T-helper 2 cell treated with Interferon-gamma antibody and Interleukin-4, amounts not matched to agents 100 ng/mL and 5 ng/mL, for 36 hours (primary cell): ENCODE measurements around the gene ITPRIPL1. TPM values are rescaled to one million over a fixed set of nuclear protein-coding genes. Genes with fewer than 3 reads are reported as not detected.
"Not testable (repeated sequence)": the region's sequence is repeated elsewhere in the genome, so short reads cannot be mapped to it uniquely, and the experiment has no call there.

Source experiments
- intact Hi-C: fragments of 100-400 bp; cut with micrococcal nuclease; formaldehyde crosslinking; loops from one replicate; pipeline ENCODE4 v1.15.1; 2023
- total RNA-seq: library from RNA; stranded (reverse); gene quantifications from 2 replicates; pipeline ENCODE4 v1.2.3, GENCODE V29; 2022

ITPRIPL1 gene, protein sequence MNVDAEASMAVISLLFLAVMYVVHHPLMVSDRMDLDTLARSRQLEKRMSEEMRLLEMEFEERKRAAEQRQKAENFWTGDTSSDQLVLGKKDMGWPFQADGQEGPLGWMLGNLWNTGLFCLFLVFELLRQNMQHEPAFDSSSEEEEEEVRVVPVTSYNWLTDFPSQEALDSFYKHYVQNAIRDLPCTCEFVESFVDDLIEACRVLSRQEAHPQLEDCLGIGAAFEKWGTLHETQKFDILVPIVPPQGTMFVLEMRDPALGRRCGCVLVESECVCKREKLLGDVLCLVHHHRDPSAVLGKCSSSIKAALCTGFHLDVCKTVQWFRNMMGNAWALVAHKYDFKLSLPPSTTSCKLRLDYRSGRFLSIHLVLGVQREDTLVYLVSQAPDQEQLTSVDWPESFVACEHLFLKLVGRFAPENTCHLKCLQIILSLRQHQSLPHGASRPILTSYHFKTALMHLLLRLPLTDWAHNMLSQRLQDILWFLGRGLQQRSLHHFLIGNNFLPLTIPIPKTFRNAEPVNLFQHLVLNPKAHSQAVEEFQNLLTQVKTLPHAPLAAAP
- total RNA-seq, result 34.2 and 35.8 TPM in 2 replicates

DNA sequence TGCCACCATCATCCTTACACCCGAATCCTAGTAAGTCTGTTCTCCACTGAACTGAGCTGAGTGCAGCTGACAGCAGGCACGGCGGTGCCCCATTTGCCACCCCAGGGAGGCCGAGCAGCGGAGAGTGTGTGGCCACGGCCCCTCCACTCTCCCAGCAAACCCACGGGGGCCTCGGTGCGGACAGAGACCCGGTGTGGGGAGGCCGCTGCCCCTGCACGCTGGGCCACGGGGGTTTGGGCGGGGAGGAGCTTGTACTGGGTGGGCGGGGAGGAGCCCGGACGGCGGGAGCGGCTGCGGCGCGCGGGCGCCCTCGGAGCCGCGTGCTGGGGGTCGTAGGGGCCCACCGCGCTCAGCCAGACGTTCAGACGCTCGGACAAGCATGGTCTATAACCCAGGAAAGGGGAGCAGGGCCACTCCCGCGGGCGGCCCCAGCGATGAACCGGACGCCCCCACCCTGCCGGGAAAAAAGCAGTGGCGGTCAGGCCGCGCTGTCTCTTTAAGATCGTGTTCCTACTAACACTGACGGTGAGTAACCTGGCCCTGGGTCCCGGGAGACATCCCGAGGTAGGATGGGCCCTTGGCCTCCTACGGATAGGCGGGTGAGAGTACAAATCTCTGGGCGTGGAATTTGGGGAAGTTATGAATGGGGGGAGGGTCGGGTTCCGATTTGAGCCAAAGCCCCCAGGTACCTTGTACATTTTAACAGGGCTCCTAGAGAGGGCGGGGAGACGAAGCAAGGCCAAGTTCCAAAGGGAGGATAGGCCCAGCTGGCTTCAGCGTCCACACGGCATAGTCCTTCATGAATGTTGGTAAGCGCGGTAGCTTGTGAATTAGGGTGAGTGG lies at the start of gene ITPRIPL1:
Gene ITPRIPL1 (plus strand): TSS at position 277 of the 843 bp plus-strand sequence. CDS start 523 bp downstream, at position 800.
- intact Hi-C loops, result loop anchor here (5.0 to 10.0 kb wide), 2 partner anchors 118 to 180 kb away; partner anchors contain the start of genes DUSP2 and STARD7

DNA sequence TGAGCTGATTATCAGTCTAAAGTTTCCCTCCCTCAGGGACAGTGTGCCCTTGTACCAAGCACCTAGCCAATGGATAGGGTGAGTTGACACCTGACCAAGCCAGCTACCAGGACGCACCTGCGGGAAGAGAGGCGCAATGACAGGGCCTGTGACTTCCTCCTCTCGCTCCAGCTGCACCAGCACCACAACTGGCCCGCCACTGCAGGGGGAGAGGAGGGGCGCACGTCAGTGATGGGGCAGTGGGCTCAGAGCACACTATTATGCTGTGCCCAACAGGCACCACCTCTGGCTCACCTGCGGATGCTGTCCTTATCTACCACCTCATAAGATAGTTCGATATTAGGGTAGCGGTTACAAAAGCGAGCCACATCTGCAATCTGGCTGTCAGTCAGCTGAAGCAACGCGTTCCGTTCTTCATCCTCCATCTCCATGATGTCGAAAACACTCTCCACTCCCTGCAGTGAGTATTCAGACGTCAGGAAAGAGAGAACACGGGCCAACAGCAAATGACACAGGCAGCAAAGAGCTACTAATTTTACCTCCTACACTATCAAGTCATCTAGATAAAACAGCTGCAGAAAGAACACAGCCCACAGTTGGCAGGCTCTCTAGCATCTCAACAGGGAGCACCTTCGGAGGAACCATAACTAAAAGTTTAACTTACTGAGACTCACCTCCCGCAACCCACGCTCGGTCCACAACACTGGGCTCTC lies 48.2 kb upstream of the ITPRIPL1 start:
- intact Hi-C loops, result no loop called here

DNA sequence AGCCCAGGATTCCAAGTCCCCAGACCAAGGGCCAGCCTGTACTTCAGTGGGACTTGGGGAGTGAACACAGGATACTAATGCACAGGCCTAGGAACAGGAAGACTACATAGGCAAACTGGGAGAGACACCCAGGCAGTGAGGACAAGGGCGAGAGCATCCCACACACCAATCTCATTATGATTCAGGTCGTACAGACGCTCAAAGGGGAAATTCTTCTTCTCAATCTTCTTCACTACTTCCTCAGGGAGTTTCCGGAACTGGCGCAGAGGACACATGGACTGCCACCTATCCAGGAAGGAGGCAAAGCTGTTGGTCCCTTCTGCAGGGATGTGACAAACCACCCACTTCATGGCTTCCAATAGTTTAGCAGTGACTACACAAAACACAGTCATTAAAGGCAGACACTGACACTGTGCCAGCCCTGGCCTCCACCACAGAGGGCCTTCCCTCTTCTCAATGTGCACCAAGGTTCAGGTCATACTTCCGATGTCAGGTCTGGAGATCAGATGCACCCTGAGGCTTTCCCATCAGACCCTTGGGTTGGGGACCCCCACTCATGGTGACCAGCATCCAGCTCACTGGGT lies 37.8 kb upstream of the ITPRIPL1 start:
- intact Hi-C loops, result no loop called here

DNA sequence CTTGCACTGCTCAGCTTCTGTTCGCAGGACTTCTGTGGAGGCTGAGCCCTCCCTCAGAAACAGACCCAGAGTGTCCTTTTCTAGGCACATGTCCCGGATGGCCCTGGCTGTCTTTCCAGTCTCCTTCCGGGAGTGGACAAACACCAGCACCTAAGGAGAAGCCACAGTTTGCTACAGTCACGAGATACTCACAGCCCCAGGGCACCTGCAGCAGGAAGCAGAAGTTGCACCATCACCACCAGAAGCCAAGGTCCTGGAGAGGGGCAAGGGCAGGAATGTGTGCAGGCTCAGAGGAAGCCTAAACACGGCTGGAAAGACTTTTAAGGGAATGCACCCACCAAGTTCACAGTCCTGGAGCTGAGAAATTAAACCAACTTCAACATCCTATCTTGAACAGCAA lies 33.4 kb upstream of the ITPRIPL1 start:
- intact Hi-C loops, result no loop called here

DNA sequence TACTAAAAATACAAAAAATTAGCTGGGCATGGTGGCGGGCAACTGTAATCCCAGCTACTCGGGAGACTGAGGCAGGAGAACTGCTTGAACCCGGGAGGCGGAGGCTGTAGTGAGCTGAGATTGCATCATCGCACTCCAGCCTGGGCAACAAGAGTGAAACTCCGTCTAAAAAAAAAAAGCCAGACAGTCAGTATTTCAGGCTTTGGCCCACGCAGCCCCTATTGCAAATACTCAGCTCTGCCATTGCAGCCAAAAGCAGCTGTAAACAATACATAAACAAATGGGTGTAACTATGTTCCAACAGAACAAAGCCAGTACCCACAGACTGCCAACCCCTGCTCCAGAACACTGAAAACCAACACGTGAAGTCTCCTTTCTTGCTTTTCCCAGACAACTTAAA lies 30.8 kb upstream of the ITPRIPL1 start:
- intact Hi-C loops, result not testable (repeated sequence)

DNA sequence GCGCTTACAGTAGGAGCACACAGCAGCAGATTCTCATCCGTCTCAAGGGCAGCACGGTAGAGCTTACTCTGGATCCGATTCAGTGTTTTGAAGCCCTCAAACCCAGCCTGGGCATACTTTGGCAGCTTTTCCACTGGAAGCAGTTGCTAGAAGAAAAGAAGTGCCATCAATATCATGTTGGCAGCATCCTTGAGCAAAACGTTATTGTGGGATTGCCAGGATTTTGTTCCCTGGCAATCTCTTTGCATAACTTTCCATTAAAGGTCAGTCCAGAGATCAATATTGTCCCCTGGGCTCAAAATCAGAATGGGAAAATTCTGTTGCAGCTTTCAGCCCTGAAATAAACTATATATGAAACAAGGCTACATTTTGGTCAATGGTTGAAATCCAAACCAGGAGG lies 28.2 kb upstream of the ITPRIPL1 start:
- intact Hi-C loops, result no loop called here

DNA sequence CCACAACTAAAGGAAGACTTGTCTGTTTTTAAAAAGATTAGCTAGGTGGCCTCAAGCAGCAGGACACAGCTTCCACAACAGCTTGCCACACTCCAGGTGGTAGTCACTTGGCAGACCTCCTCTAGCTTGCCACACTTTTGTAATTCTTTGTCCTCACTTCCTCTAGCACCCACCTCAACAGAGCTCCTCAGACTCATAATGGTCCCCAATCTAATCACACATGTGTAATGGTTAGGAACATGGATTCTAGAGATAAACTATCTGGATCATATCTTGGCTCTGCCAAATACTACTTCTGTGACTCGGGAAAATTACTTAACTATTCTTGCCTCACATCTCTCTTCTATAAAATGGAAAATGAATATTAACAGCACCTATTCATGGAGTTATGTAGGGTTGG lies 23.3 kb upstream of the ITPRIPL1 start:
- intact Hi-C loops, result no loop called here

DNA sequence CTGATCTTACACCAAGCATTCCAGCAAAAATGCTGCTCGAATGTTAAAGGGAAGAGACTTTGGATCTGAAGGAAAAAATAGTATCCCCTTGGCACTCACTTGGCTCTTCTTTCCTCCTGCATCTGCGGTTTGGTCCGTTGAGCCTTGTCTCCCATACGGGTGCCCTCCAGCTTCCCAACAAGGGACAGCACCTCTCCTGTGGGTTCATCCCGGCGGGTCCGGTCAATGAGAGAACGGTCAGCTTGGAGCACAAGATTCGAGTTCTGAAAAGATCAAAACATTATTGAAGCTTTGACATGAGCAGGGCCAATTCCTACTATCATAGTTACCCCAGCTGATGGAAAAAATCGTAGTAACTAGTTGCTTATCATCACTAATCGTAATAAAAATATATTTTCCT lies 20.5 kb upstream of the ITPRIPL1 start:
- intact Hi-C loops, result loop anchor here (1.0 to 5.0 kb wide), 4 partner anchors 17 to 203 kb away; partner anchors contain the start of genes CIAO1 and NEURL3

DNA sequence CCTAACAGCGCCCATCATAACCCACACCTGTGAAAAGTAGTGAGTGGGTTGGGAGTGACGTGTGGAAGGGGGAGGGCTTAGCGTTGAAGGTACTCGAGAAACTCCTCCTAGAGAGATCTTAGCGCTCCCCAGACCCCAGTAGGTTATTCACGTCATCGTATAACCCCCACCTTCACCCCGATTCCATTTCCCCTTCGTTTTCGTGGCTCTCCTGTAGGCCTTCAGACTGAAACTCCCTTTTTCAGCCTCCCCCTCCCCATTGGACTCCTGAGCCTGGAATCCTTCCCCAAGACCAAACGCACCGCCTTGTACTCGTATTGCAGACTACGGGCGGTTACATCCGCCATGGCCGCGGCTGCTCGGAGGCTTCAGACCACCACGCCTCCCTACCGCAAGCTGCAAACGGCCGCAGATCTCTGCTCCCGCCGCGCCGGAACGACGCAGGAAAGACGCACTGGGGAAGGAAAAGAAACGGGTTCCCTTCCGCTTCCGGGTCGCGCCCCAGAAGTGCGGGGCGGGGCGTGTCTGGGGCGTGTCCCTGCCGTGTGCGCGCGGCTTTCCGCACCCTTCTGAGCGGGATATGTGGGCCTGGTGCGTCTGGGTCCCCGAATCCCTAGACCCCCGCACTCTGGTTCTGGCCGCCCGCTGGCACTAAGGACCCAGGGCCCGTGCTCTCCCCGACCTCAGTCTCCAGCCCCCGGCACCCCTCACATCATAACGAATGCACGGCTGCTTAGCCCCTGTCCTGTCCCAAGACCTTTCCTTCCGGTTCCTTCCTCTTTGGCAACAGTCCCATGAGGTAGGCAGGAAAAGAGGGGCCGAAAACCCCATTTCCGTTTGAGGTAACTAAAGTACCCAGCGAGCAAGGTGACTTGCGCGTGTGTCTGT lies 19.8 kb upstream of the ITPRIPL1 start, which contains the start of gene SNRNP200:
Gene SNRNP200 (minus strand): TSS at position 456 of the 888 bp plus-strand sequence. CDS start 109 bp downstream, at position 347.
- intact Hi-C loops, result loop anchor here (1.0 to 5.0 kb wide), 4 partner anchors 16 to 202 kb away; partner anchors contain the start of genes CIAO1 and NEURL3

DNA sequence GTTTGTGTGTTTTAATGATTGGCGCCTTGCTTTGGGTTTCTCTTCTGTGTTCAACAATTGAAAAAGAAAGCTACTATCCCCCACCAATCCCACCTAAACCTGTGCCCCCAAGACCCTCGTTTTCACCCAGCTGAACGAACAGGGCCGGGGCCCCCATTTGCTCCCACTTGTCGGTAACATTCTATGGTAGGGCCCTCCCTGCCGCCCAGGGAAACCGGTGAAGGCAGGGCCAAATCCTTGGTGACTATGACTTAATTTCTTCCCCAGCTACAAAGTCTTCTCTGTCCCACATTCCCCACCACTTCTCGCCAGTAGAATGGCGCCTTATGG lies 19.2 kb upstream of the ITPRIPL1 start:
- intact Hi-C loops, result loop anchor here (1.0 to 5.0 kb wide), 4 partner anchors 15 to 201 kb away; partner anchors contain the start of genes CIAO1 and NEURL3

DNA sequence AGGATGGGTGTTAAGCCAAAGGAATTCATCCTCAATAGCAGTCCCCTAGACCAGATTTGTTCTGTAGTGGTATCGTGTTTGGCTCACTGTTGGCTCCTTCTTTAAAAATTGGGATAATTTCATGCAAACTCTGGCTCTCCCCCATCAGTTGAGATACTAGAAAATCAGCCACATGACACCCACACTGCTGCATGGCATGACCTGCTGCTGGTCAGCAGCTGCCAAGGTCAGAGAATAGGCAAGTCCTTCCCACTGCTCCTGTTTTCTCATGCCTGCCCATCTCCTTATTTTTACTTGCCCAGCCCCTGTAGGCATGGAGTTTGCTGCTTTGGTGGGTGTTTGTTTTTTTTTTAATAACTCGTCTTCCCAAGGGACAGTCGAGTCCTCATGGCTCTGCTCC lies 18.7 kb upstream of the ITPRIPL1 start:
- intact Hi-C loops, result loop anchor here (5.0 kb wide), 1 partner anchor 201 kb away; the partner anchor contains the start of gene NEURL3

DNA sequence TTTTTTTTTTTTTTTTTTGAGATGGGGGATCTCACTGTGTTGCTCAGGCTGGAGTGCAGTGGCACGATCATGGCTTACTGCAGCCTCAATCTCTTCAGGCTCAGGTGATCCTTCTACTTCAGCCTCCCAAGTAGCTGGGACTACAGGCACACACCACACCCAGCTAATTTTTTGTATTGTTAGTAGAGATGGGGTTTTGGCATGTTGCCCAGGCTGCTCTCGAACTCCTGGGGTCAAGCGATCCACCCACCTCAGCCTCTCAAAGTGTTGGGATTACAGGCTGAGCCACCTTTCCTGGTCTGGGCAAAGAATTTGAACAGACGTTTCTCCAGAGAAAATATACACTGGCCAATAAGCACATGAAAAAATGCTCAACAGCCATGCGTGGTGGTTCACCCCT lies 16.9 kb upstream of the ITPRIPL1 start:
- intact Hi-C loops, result loop anchor here (5.0 kb wide), 1 partner anchor 199 kb away; the partner anchor contains the start of gene NEURL3

DNA sequence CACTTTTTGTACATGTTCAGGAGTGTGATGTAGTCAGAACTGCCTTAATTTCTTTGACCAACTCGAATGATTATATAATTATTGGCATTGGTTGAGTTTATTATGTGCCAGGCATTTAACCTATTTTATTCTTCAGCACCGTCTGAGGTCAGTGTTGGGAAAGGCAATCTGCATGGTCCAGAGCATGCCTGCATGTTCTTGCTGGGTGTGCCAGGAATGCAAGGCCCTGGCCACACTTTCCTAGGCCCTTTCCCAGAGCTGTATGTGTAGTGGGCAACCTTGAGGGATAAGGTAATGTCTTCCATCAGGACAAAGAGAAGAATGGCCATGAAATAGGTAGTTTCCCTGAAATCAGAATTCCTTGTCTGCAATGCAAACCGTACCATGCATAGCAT lies 10.1 kb upstream of the ITPRIPL1 start:
- intact Hi-C loops, result no loop called here

DNA sequence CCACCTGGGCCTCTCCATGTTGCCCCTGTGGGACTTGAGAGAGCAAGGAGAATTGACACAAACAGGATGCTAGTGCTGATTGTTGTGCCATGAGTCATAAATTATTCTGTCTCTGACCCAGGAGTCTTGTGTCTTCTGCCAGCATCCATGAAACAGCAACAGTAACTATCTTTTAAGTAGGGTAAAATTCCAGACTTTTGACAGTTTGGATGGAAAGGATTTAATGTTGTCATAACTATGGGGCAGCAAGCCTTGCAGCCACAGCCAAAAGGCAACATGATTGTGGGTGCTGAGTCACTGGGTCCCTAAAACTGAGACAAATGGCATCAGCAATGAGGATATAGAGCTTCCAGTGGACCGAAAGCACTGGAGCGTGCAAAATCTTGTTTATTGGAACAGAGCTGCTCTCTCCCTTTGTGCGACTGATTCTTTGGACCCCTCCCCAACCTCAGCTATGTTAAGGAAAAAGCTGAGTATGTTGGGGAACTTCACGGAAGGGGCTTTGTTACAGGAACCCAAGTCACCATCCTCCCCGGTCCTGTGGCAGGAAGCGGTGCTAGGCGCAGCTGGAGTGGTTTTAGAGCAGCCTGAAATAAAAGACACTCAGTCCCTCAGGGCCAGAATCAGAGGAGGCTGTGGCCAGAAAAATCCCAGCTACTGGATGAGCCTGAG lies 9.6 kb upstream of the ITPRIPL1 start:
- intact Hi-C loops, result no loop called here

DNA sequence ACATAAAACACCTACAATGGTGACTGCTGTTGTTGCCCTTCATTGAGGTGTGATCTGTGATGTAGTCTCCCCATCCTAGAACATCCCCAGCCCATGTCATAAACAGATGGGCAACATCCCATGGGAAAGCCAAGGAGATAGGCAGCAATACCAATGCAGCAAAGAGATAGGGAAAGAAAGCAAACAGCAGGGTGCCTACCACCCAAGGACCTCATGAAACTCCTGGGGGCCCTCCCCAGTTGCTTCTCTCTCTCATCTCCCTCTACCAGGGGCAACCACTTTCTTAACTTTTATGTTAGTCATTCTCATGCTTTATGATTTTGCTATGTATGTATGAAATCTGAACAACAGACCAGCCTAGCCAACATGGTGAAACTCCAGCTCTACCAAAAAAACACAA lies 8.1 kb upstream of the ITPRIPL1 start:
- intact Hi-C loops, result no loop called here

DNA sequence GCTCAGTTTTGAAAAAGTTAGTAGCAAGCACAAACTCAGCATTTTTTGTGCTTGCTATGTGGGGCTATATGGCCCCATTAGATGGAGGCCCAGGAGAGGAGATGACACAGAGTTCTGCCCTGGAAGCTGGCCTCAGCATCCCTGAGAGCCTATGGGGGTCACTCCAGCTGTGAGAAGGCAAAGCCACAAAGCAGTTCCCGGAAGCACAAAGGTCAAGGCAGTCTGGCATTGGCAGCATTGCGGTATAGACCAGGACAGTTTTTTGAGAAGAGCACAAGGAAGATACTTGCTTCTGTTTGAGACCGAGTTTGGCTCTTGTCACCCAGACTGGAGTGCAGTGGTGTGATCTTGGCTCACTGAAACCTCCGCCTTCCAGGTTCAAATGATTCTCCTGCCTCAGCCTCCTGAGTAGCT lies 7.5 kb upstream of the ITPRIPL1 start:
- intact Hi-C loops, result no loop called here

DNA sequence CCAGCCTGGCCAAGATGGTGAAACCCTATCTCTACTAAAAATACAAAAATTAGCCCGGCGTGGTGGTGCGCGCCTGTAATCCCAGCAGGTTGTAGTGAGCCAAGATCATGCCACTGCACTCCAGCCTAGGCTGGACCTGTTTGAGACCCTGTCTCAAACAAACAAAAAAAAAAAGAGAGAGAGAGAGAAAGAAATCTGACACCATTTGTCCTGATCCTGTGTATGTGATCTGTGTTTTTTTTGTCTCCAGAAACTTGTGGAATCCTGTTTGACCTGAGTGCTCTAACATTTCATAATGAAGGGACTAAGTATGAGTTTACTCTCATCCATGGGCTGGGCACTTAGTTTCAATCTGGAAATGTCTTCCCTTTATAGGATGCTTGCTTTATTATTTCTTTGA lies 6.4 kb upstream of the ITPRIPL1 start:
- intact Hi-C loops, result no loop called here

DNA sequence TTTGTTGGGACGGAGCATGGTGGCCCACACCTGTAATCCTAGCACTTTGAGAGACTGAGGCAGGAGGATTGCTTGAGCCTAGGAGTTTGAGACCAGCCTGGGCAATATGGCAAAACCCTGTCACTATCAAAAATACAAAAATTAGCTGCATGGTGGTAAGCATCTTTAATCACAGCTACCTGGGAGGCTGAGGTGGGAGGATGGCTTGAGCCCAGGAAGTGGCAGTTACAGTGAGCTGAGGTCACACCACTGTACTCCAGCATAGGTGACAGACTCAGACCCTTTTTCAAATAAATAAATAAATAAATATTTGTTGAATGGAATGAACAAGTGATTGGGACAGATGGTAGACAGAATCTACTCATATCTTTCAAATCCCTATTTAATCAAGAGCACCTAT lies 5.7 kb upstream of the ITPRIPL1 start:
- intact Hi-C loops, result no loop called here

DNA sequence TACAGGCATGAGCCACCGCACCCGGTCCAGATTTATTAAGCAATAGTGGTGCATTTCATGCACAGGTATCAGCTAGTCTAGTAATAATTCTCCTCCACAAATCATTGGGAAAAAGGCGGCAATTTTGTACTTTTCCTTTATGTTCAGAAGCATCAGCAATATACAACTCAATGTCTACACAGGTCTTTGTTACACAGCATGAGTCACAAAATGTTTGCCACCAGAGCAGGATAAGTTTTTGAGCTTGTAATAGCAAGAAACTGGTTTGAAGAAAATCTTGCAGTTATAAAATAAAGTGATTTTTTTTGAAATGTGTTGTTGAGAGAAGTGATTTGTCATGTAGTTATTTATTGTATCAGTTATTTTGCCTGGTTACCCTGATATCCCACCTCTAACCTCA lies 4.8 kb upstream of the ITPRIPL1 start:
- intact Hi-C loops, result loop anchor here (2.0 to 10.0 kb wide), 6 partner anchors 16 to 317 kb away; partner anchors contain the start of genes ARID5A, CIAO1, DUSP2 and KANSL3
